Measurements from ENCODE around the gene MPI. TPM values are rescaled to one million over a fixed set of nuclear protein-coding genes. Genes with fewer than 3 reads are reported as not detected.
A peak's percentile ranks its signal among the peaks of the same experiment; 100 is the strongest.

MPI gene
- total RNA-seq, 1 donor from 2014 or later, result 30.1 TPM

GRCh38 chr15:74888716-74889115, 1.1 kb upstream of the MPI start:
- Mint-ChIP-seq H3K9me3 (ENCODE audit: unreplicated experiment) (no peaks in the 10 kb centered on the region), H3K4me3 (ENCODE audit: unreplicated experiment) (no peak overlapping the region), H3K4me1 (ENCODE audit: unreplicated experiment) (peaks cover 22% of the 10 kb centered on the region), H3K27me3 (ENCODE audit: unreplicated experiment) (no peaks in the 10 kb centered on the region), H3K27ac (ENCODE audit: unreplicated experiment) (no peak overlapping the region), H3K36me3 (ENCODE audit: unreplicated experiment) (peaks cover 13% of the 10 kb centered on the region)
- TF ChIP-seq, protein P1, sequence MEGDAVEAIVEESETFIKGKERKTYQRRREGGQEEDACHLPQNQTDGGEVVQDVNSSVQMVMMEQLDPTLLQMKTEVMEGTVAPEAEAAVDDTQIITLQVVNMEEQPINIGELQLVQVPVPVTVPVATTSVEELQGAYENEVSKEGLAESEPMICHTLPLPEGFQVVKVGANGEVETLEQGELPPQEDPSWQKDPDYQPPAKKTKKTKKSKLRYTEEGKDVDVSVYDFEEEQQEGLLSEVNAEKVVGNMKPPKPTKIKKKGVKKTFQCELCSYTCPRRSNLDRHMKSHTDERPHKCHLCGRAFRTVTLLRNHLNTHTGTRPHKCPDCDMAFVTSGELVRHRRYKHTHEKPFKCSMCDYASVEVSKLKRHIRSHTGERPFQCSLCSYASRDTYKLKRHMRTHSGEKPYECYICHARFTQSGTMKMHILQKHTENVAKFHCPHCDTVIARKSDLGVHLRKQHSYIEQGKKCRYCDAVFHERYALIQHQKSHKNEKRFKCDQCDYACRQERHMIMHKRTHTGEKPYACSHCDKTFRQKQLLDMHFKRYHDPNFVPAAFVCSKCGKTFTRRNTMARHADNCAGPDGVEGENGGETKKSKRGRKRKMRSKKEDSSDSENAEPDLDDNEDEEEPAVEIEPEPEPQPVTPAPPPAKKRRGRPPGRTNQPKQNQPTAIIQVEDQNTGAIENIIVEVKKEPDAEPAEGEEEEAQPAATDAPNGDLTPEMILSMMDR (IDR thresholded peaks at IDR 0.05), result no peak
- no peak for DNase-seq (ENCODE audit: extremely low spot score, unreplicated experiment)

DNA sequence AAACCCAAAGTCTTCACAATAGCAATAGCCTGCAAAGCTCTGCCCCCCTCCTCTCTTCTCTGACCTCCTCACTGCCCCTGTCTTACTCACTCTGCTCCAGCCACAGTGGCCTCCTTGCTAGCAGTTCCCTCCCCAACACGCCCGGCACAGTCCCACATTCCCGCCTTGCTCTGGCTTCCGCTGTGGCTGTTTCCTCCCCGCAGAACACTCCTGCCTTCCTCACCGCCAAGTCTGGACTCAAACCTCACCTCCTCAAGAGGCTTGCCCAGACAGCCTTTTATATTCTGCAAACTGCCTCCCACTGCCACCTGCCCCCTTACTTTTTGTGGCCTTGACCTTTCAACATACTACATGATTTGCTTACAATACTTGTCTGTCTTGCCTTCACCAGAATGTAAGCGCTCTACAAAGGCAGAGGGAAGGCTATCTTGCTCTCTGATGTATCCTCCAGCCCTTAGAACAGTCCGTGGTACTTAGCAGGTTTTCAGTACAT, 406 bp upstream of the MPI start:
- no peaks in the 10 kb centered on the region for H3K9me3 Mint-ChIP-seq (ENCODE audit: unreplicated experiment)
- TF ChIP-seq, protein P1 (IDR thresholded peaks at IDR 0.05), result no peak
- H3K27me3 Mint-ChIP-seq (ENCODE audit: unreplicated experiment), result no peaks in the 10 kb centered on the region
- H3K4me3 Mint-ChIP-seq (ENCODE audit: unreplicated experiment), result peak overlapping the region; percentile 90
- peaks cover 14% of the 10 kb centered on the region for H3K36me3 Mint-ChIP-seq (ENCODE audit: unreplicated experiment)
- H3K4me1 Mint-ChIP-seq (ENCODE audit: unreplicated experiment), result peaks cover 22% of the 10 kb centered on the region
- peak overlapping the region; percentile 85 for H3K27ac Mint-ChIP-seq (ENCODE audit: unreplicated experiment)
- no peak for DNase-seq (ENCODE audit: extremely low spot score, unreplicated experiment)

DNA sequence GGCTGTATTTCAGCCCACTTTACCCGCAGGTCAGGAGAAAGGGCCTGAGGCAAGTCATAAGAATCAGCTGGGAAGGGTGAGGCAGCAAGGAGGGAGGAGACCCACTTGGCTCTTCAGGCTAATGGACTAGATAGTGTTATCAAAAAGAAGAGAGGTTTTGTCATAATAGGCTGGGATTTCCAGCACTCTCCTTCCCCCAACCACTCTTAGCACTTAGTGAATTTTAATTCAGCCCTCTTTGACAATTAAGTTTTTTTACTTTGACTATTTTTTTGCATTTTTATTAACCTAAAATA, 771 bp downstream of the MPI start:
- TF ChIP-seq, protein P1 (IDR thresholded peaks at IDR 0.05), result no peak
- Mint-ChIP-seq H3K36me3 (ENCODE audit: unreplicated experiment) (peaks cover 14% of the 10 kb centered on the region), H3K4me1 (ENCODE audit: unreplicated experiment) (peaks cover 22% of the 10 kb centered on the region), H3K27me3 (ENCODE audit: unreplicated experiment) (no peaks in the 10 kb centered on the region), H3K4me3 (ENCODE audit: unreplicated experiment) (peak overlapping the region; percentile 90), H3K9me3 (ENCODE audit: unreplicated experiment) (no peaks in the 10 kb centered on the region), H3K27ac (ENCODE audit: unreplicated experiment) (peak overlapping the region; percentile 85)
- DNase-seq (ENCODE audit: extremely low spot score, unreplicated experiment), result no peak

DNA sequence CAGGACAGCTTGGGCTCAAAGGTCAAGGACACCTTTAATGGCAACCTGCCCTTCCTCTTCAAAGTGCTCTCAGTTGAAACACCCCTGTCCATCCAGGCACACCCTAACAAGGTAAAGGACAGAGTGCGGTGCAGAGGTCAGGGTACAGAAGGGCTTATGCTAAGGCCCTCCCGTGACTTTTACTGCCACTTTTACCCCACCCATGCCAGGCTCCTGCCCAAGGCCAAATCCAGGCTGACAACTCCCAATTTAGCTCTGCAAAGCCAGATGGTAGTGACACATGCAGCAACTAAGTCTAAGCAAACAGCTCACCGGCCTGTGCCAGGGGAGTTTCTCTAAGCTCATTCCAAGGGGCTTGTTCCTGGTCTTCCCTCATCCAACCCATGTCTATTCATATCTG, 1.6 kb downstream of the MPI start:
- peaks cover 14% of the 10 kb centered on the region for H3K36me3 Mint-ChIP-seq (ENCODE audit: unreplicated experiment)
- no peaks in the 10 kb centered on the region for H3K27me3 Mint-ChIP-seq (ENCODE audit: unreplicated experiment)
- TF ChIP-seq, protein P1 (IDR thresholded peaks at IDR 0.05), result no peak
- no peaks in the 10 kb centered on the region for H3K9me3 Mint-ChIP-seq (ENCODE audit: unreplicated experiment)
- no peak for DNase-seq (ENCODE audit: extremely low spot score, unreplicated experiment)
- H3K4me3 Mint-ChIP-seq (ENCODE audit: unreplicated experiment), result no peak overlapping the region
- peaks cover 22% of the 10 kb centered on the region for H3K4me1 Mint-ChIP-seq (ENCODE audit: unreplicated experiment)
- H3K27ac Mint-ChIP-seq (ENCODE audit: unreplicated experiment), result no peak overlapping the region

- no peak overlapping the region for H3K4me3 Mint-ChIP-seq (ENCODE audit: unreplicated experiment)
Observed at GRCh38 chr15:74892313-74892712, 2.5 kb downstream of the MPI start.

More at GRCh38 chr15:74892313-74892712, 2.5 kb downstream of the MPI start:
- no peaks in the 10 kb centered on the region for H3K9me3 Mint-ChIP-seq (ENCODE audit: unreplicated experiment)
- TF ChIP-seq, protein P1 (IDR thresholded peaks at IDR 0.05), result no peak
- peaks cover 14% of the 10 kb centered on the region for H3K36me3 Mint-ChIP-seq (ENCODE audit: unreplicated experiment)
- DNase-seq (ENCODE audit: extremely low spot score, unreplicated experiment), result no peak
- H3K27ac Mint-ChIP-seq (ENCODE audit: unreplicated experiment), result no peak overlapping the region
- no peaks in the 10 kb centered on the region for H3K27me3 Mint-ChIP-seq (ENCODE audit: unreplicated experiment)
- peaks cover 22% of the 10 kb centered on the region for H3K4me1 Mint-ChIP-seq (ENCODE audit: unreplicated experiment)

All from osteocyte (in vitro differentiated cells).